Measurements from ENCODE around the gene TBC1D8. TPM values are rescaled to one million over a fixed set of nuclear protein-coding genes. Genes with fewer than 3 reads are reported as not detected.

TBC1D8 gene
- total RNA-seq, 1 experiment from 2014 or later: 51.7 TPM

GRCh38 chr2:100978582-100979191 lies 172.5 kb downstream of the TBC1D8 start (continued):
- no peak for TF ChIP-seq E2F5 (CRISPR knock-in tag; IDR thresholded peaks at IDR 0.05)
- TF ChIP-seq ZSCAN18 (CRISPR knock-in tag; IDR thresholded peaks at IDR 0.05): no peak
- no peak for TF ChIP-seq ZBTB43 (CRISPR knock-in tag; IDR thresholded peaks at IDR 0.05)
- TF ChIP-seq ATF2 (CRISPR knock-in tag; IDR thresholded peaks at IDR 0.05; ENCODE audit: borderline replicate concordance, low read depth): no peak
- TF ChIP-seq ZNF219 (CRISPR knock-in tag; IDR thresholded peaks at IDR 0.05; ENCODE audit: borderline replicate concordance): no peak

GRCh38 chr2:100977511-100977910 lies 173.7 kb downstream of the TBC1D8 start:
- Mint-ChIP-seq H3K27me3 (ENCODE audit: low read depth) (no peaks in the 10 kb centered on the region), H3K9me3 (no peaks in the 10 kb centered on the region), H3K4me1 (peaks cover 17% of the 10 kb centered on the region), H3K4me3 (no peak overlapping the region), H3K36me3 (no peaks in the 10 kb centered on the region), H3K27ac (no peak overlapping the region)
- ChIA-PET POLR2A (no interaction called here), CTCF (no interaction called here)
- ATAC-seq (no peak), DNase-seq (ENCODE audit: low spot score) (no peak)
- no peak for TF ChIP-seq CBFB (CRISPR knock-in tag; IDR thresholded peaks at IDR 0.05; ENCODE audit: low read depth)
- no peak for TF ChIP-seq MAX (CRISPR knock-in tag; IDR thresholded peaks at IDR 0.05)
- TF ChIP-seq ZNF425 (CRISPR knock-in tag; conservative IDR thresholded peaks at IDR 0.05): no peak
- no peak for TF ChIP-seq ATF3 (CRISPR knock-in tag; conservative IDR thresholded peaks at IDR 0.05)
- TF ChIP-seq ZMAT4 (CRISPR knock-in tag; IDR thresholded peaks at IDR 0.05): no peak
- TF ChIP-seq MYBL2 (CRISPR knock-in tag; IDR thresholded peaks at IDR 0.05): no peak
- TF ChIP-seq ZBTB43 (CRISPR knock-in tag; IDR thresholded peaks at IDR 0.05): no peak
- TF ChIP-seq USF1 (CRISPR knock-in tag; IDR thresholded peaks at IDR 0.05): no peak
- no peak for TF ChIP-seq ZNF416 (CRISPR knock-in tag; IDR thresholded peaks at IDR 0.05)
- TF ChIP-seq ZNF121 (CRISPR knock-in tag; IDR thresholded peaks at IDR 0.05): no peak
- TF ChIP-seq RELA (CRISPR knock-in tag; IDR thresholded peaks at IDR 0.05; ENCODE audit: borderline replicate concordance): no peak
- TF ChIP-seq ZNF532 (CRISPR knock-in tag; IDR thresholded peaks at IDR 0.05; ENCODE audit: borderline replicate concordance): no peak
- TF ChIP-seq FOXP4 (CRISPR knock-in tag; IDR thresholded peaks at IDR 0.05): no peak
